ENCODE data around the gene OXT.
"Not testable (repeated sequence)": the region's sequence is repeated elsewhere in the genome, so short reads cannot be mapped to it uniquely, and the experiment has no call there.

Gene OXT

GRCh38 chr20:3115190-3116107 lies 44.0 kb downstream of the OXT start:
- DNase-seq, result peak; percentile 44 to 55

- DNase-seq, result no peak
Measured at GRCh38 chr20:3116341-3116740, 44.9 kb downstream of the OXT start.

- DNase-seq, result not testable (repeated sequence)
Measured at GRCh38 chr20:3117839-3118379, 46.5 kb downstream of the OXT start.

GRCh38 chr20:3119044-3119443 lies 47.6 kb downstream of the OXT start:
- no peak for DNase-seq

GRCh38 chr20:3121271-3121911 lies 50.0 kb downstream of the OXT start:
- DNase-seq, result no peak
